Thoracic aorta (tissue), 2 donors: ENCODE data around the gene GINS3. TPM values are rescaled to one million over a fixed set of nuclear protein-coding genes. Genes with fewer than 3 reads are reported as not detected.

Source experiments
- ATAC-seq: fragments of 150-250 bp; one replicate; pipeline ENCODE4 v1.8.0; 2017; ENCODE audit warnings: low read depth; ENCODE audit not compliant: insufficient number of reproducible peaks, low FRiP score
- DNase-seq: peaks from one replicate; pipeline ENCODE4 v3.0.0-alpha.2; 2020; ENCODE audit warnings: low spot score
- H3K27ac ChIP-seq, 2 donors: fragments of 200-600 bp; sonication (generic); 1 replicate in 1 of 2; 2 replicates in 1 of 2; pipeline ENCODE4 v1.5.1; 2016; ENCODE audit warnings: mild to moderate bottlenecking in 2 of 2, moderate library complexity in 2 of 2
- H3K27me3 ChIP-seq: fragments of 200-600 bp; sonication (generic); replicated peaks from 2 replicates; pipeline ENCODE4 v1.6.0; 2016; ENCODE audit warnings: mild to moderate bottlenecking; ENCODE audit not compliant: insufficient read depth
- H3K36me3 ChIP-seq: fragments of 200-600 bp; sonication (generic); one replicate; pipeline ENCODE4 v1.5.1; 2016
- H3K4me1 ChIP-seq, 2 donors: fragments of 200-600 bp; sonication (generic); 1 replicate in 1 of 2; 2 replicates in 1 of 2; pipeline versions ENCODE4 v1.5.1 to v1.6.0; 2016; ENCODE audit warnings: low read depth in 2 of 2, mild to moderate bottlenecking in 1 of 2; ENCODE audit not compliant: control insufficient read depth in 1 of 2
- H3K4me3 ChIP-seq: fragments of 200-600 bp; sonication (generic); 2 replicates; pipeline ENCODE4 v1.5.1; 2016; ENCODE audit warnings: mild to moderate bottlenecking
- H3K9me3 ChIP-seq: fragments of 200-600 bp; sonication (generic); 2 replicates; pipeline ENCODE4 v1.5.1; 2016
- total RNA-seq, 2 donors: library from RNA; depleted of rRNA; stranded (reverse); fragments of >200 nt; gene quantifications; one replicate each; pipeline versions ENCODE4 v1.1.0 to v1.2.3, GENCODE V29; 2016
- TF ChIP-seq, protein P1 (sequence below): fragments of 200-600 bp; sonication (generic); IDR thresholded peaks from one replicate; pipeline ENCODE4 v1.5.1; 2019; ENCODE audit warnings: antibody characterized with exemption

The GINS3 gene
- total RNA-seq, 2 donors from 2014 or later, result 1.1 to 1.3 TPM

DNA sequence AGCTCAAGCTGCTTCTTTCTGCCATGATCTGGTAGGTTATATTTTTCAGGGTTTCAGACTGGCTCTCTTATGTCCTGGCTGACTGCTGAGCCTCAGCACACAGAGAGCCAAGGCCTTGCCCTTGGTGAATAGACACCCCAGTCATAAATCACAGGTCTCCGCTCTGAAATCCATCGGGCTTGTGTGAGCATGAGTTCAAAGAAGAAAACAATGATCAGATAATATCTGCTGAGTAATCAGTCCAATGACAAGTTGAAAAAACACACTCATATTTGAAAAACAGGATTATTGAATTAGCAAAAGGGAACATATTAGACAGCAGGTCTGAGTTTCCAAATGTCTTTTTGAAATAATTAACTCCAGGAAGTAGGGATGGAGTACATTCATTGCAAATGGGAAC is 56.6 kb downstream of the GINS3 start:
- TF ChIP-seq, protein P1, sequence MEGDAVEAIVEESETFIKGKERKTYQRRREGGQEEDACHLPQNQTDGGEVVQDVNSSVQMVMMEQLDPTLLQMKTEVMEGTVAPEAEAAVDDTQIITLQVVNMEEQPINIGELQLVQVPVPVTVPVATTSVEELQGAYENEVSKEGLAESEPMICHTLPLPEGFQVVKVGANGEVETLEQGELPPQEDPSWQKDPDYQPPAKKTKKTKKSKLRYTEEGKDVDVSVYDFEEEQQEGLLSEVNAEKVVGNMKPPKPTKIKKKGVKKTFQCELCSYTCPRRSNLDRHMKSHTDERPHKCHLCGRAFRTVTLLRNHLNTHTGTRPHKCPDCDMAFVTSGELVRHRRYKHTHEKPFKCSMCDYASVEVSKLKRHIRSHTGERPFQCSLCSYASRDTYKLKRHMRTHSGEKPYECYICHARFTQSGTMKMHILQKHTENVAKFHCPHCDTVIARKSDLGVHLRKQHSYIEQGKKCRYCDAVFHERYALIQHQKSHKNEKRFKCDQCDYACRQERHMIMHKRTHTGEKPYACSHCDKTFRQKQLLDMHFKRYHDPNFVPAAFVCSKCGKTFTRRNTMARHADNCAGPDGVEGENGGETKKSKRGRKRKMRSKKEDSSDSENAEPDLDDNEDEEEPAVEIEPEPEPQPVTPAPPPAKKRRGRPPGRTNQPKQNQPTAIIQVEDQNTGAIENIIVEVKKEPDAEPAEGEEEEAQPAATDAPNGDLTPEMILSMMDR, result no peak
- no peaks in the 10 kb centered on the region for H3K36me3 ChIP-seq
- H3K27ac ChIP-seq, result no peak overlapping the region
- no peaks in the 10 kb centered on the region for H3K4me1 ChIP-seq
- H3K27me3 ChIP-seq, result no peaks in the 10 kb centered on the region
- DNase-seq, result no peak
- ATAC-seq, result no peak
- H3K4me3 ChIP-seq, result no peak overlapping the region
- no peaks in the 10 kb centered on the region for H3K9me3 ChIP-seq

- no peaks in the 10 kb centered on the region for H3K36me3 ChIP-seq
- no peak for DNase-seq
- TF ChIP-seq, protein P1, result no peak
- no peaks in the 10 kb centered on the region for H3K4me1 ChIP-seq
- H3K27ac ChIP-seq, result no peak overlapping the region
- H3K9me3 ChIP-seq, result no peaks in the 10 kb centered on the region
- ATAC-seq, result no peak
- no peak overlapping the region for H3K4me3 ChIP-seq
- no peaks in the 10 kb centered on the region for H3K27me3 ChIP-seq
Measured at GRCh38 chr16:58449306-58449705, 57.0 kb downstream of the GINS3 start.

- no peaks in the 10 kb centered on the region for H3K4me1 ChIP-seq
- no peaks in the 10 kb centered on the region for H3K9me3 ChIP-seq
- H3K27me3 ChIP-seq, result no peaks in the 10 kb centered on the region
- no peak overlapping the region for H3K27ac ChIP-seq
- no peaks in the 10 kb centered on the region for H3K36me3 ChIP-seq
- no peak for DNase-seq
- TF ChIP-seq, protein P1, result no peak
- H3K4me3 ChIP-seq, result no peak overlapping the region
- ATAC-seq, result no peak
Measured at GRCh38 chr16:58449768-58450167, 57.5 kb downstream of the GINS3 start.

DNA sequence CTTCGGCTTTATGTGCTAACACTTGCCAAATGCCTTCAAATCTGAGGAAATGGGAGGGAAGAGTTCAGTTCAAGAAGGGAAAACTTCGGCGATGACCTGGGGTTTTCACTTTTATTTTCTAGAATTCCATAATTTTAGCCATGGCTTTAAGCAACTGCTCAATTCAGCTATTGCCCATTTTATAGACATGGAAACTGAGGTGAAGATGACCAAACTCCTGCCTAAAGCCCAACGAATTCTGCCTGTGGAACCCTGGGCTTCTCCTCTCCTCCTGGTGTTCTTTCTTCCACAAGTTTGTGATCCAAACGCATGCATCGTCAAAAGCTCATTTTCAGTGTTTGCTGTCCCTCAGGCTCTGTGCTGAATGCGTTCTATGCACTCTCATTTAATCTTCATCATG is 58.3 kb downstream of the GINS3 start:
- ATAC-seq (no peak), DNase-seq (no peak)
- no peak overlapping the region for H3K27ac ChIP-seq
- no peaks in the 10 kb centered on the region for H3K4me1 ChIP-seq
- no peak overlapping the region for H3K4me3 ChIP-seq
- no peaks in the 10 kb centered on the region for H3K27me3 ChIP-seq
- TF ChIP-seq, protein P1, result no peak
- H3K9me3 ChIP-seq, result no peaks in the 10 kb centered on the region
- H3K36me3 ChIP-seq, result no peaks in the 10 kb centered on the region

DNA sequence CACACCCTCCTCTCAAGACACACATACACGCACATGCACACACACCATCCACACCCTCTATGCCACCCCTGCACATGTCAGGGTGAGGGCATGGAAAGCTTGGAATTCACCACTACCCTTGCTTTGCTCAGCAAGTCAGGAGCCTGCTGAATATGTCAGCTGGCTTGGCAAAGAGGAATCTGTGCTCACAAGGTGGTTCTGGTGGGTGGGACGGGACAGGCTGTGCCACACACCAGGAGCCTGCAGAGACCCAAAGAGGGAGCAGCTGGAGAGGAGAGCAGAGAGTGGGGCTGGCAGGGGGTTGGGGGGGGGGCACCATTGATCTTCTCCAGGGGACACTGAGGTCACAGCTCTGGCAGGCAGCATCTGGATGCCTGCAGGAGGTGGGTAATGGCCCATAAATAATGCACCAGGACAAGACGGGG is 59.0 kb downstream of the GINS3 start:
- no peak overlapping the region for H3K4me3 ChIP-seq
- H3K4me1 ChIP-seq, result no peaks in the 10 kb centered on the region
- TF ChIP-seq, protein P1, result no peak
- H3K27me3 ChIP-seq, result no peaks in the 10 kb centered on the region
- no peak overlapping the region for H3K27ac ChIP-seq
- no peaks in the 10 kb centered on the region for H3K36me3 ChIP-seq
- DNase-seq, result no peak
- H3K9me3 ChIP-seq, result no peaks in the 10 kb centered on the region
- ATAC-seq, result no peak
